Measurements from ENCODE around the gene SEC14L3.

SEC14L3 gene

GRCh38 chr22:30423959-30424533, 47.8 kb downstream of the SEC14L3 start:
- peak; percentile 91 to 99 for DNase-seq (ENCODE audit: low read depth in 1 of 2, low spot score in 1 of 2)

GRCh38 chr22:30423301-30423958, 48.4 kb downstream of the SEC14L3 start:
- peak; percentile 36 to 44 for DNase-seq (ENCODE audit: low read depth in 1 of 2, low spot score in 1 of 2)

- peak in 1 of 2 donors; percentile 44 for DNase-seq (ENCODE audit: low read depth in 1 of 2, low spot score in 1 of 2)
Measured at GRCh38 chr22:30422481-30423300, 49.1 kb downstream of the SEC14L3 start.

GRCh38 chr22:30421695-30422480, 49.9 kb downstream of the SEC14L3 start:
- DNase-seq (ENCODE audit: low read depth in 1 of 2, low spot score in 1 of 2): no peak

- DNase-seq (ENCODE audit: low read depth in 1 of 2, low spot score in 1 of 2): no peak
Measured at GRCh38 chr22:30420347-30421125, 51.3 kb downstream of the SEC14L3 start.

- no peak for DNase-seq (ENCODE audit: low read depth in 1 of 2, low spot score in 1 of 2)
Measured at GRCh38 chr22:30416837-30417236, 55.0 kb downstream of the SEC14L3 start.

- DNase-seq (ENCODE audit: low read depth in 1 of 2, low spot score in 1 of 2): no peak
Measured at GRCh38 chr22:30416403-30416802, 55.4 kb downstream of the SEC14L3 start.

GRCh38 chr22:30414525-30415047, 57.2 kb downstream of the SEC14L3 start:
- DNase-seq (ENCODE audit: low read depth in 1 of 2, low spot score in 1 of 2): no peak

GRCh38 chr22:30413745-30414524, 57.9 kb downstream of the SEC14L3 start:
- DNase-seq (ENCODE audit: low read depth in 1 of 2, low spot score in 1 of 2): no peak

- DNase-seq (ENCODE audit: low read depth in 1 of 2, low spot score in 1 of 2): no peak
Measured at GRCh38 chr22:30413001-30413400, 58.8 kb downstream of the SEC14L3 start.

GRCh38 chr22:30411780-30412179, 60.0 kb downstream of the SEC14L3 start:
- no peak for DNase-seq (ENCODE audit: low read depth in 1 of 2, low spot score in 1 of 2)
